HG03039 (cell line): Measurements from ENCODE around the gene KIF19.

Source experiments
- ATAC-seq: cut with Tn5 transposase; IDR thresholded peaks from one replicate; pipeline ENCODE4 v1.9.1; 2021; ENCODE audit warnings: mild to moderate bottlenecking, moderate library complexity; ENCODE audit not compliant: unreplicated experiment

KIF19 gene

GRCh38 chr17:74303305-74303704 lies 22.7 kb upstream of the KIF19 start:
- no peak for ATAC-seq

- no peak for ATAC-seq
Measured at GRCh38 chr17:74304184-74304583, 21.8 kb upstream of the KIF19 start.

- ATAC-seq: no peak
Measured at GRCh38 chr17:74305865-74306654, 20.0 kb upstream of the KIF19 start.

- ATAC-seq: no peak
Measured at GRCh38 chr17:74307984-74308773, 17.8 kb upstream of the KIF19 start.

- no peak for ATAC-seq
Measured at GRCh38 chr17:74309902-74310301, 16.1 kb upstream of the KIF19 start.

- ATAC-seq: no peak
Measured at GRCh38 chr17:74314877-74315276, 11.1 kb upstream of the KIF19 start.

GRCh38 chr17:74316220-74316619 lies 9.8 kb upstream of the KIF19 start:
- no peak for ATAC-seq

- ATAC-seq: no peak
Measured at GRCh38 chr17:74317071-74317470, 9.0 kb upstream of the KIF19 start.

- no peak for ATAC-seq
Measured at GRCh38 chr17:74318391-74318790, 7.6 kb upstream of the KIF19 start.

- no peak for ATAC-seq
Measured at GRCh38 chr17:74324521-74324920, 1.5 kb upstream of the KIF19 start.

- ATAC-seq: no peak
Measured at GRCh38 chr17:74325376-74325742, 667 bp upstream of the KIF19 start.

GRCh38 chr17:74326506-74326905 lies 480 bp downstream of the KIF19 start:
- ATAC-seq: no peak

GRCh38 chr17:74328487-74328886 lies 2.5 kb downstream of the KIF19 start:
- ATAC-seq: no peak

- no peak for ATAC-seq
Measured at GRCh38 chr17:74329378-74329777, 3.4 kb downstream of the KIF19 start.

GRCh38 chr17:74330446-74330845 lies 4.4 kb downstream of the KIF19 start:
- ATAC-seq: no peak

GRCh38 chr17:74332017-74332650 lies 6.1 kb downstream of the KIF19 start:
- no peak for ATAC-seq

GRCh38 chr17:74332763-74333283 lies 6.8 kb downstream of the KIF19 start:
- ATAC-seq: no peak

GRCh38 chr17:74334393-74335039 lies 8.5 kb downstream of the KIF19 start:
- no peak for ATAC-seq

- ATAC-seq: no peak
Measured at GRCh38 chr17:74335529-74336062, 9.6 kb downstream of the KIF19 start.

- no peak for ATAC-seq
Measured at GRCh38 chr17:74336307-74336706, 10.3 kb downstream of the KIF19 start.
